Activated naive CD8-positive, alpha-beta T cell treated with anti-CD3 and anti-CD28 coated beads, Interleukin-2, amount 50 U/mL, for 24 hours (primary cell): ENCODE measurements around the gene SRPRB.
"Not testable (repeated sequence)": the region's sequence is repeated elsewhere in the genome, so short reads cannot be mapped to it uniquely, and the experiment has no call there.

Source experiments
- ATAC-seq: fragments of 150-1000 bp; cut with Tn5 transposase; one replicate; pipeline ENCODE4 v1.10.0; 2021
- DNase-seq: peaks from one replicate; pipeline ENCODE4 v3.0.0; 2021
- H3K27ac Mint-ChIP-seq: one replicate; pipeline ENCODE4 v1.8.0; 2021; ENCODE audit warnings: mild to moderate bottlenecking, mixed read lengths
- H3K27me3 Mint-ChIP-seq: one replicate; pipeline ENCODE4 v1.8.0; 2021; ENCODE audit warnings: mixed read lengths
- H3K36me3 Mint-ChIP-seq: one replicate; pipeline ENCODE4 v1.8.0; 2021; ENCODE audit warnings: low read depth, mixed read lengths
- H3K4me1 Mint-ChIP-seq: one replicate; pipeline ENCODE4 v1.8.0; 2021; ENCODE audit warnings: mixed read lengths
- H3K4me3 Mint-ChIP-seq: one replicate; pipeline ENCODE4 v1.8.0; 2021; ENCODE audit warnings: mild to moderate bottlenecking, moderate library complexity, mixed read lengths
- H3K9me3 Mint-ChIP-seq: one replicate; pipeline ENCODE4 v1.8.0; 2021; ENCODE audit warnings: mixed read lengths

The SRPRB gene

GRCh38 chr3:133769536-133769935, 36.1 kb upstream of the SRPRB start:
- H3K27ac Mint-ChIP-seq, result no peak overlapping the region
- ATAC-seq (no peak), DNase-seq (no peak)
- no peaks in the 10 kb centered on the region for H3K27me3 Mint-ChIP-seq
- no peaks in the 10 kb centered on the region for H3K36me3 Mint-ChIP-seq
- no peak overlapping the region for H3K4me3 Mint-ChIP-seq
- H3K9me3 Mint-ChIP-seq, result no peaks in the 10 kb centered on the region
- H3K4me1 Mint-ChIP-seq, result no peaks in the 10 kb centered on the region

GRCh38 chr3:133773732-133774131, 31.9 kb upstream of the SRPRB start:
- Mint-ChIP-seq H3K27ac (no peak overlapping the region), H3K9me3 (no peaks in the 10 kb centered on the region), H3K27me3 (peaks cover 7% of the 10 kb centered on the region), H3K4me3 (no peak overlapping the region), H3K4me1 (no peaks in the 10 kb centered on the region), H3K36me3 (no peaks in the 10 kb centered on the region)
- DNase-seq, result no peak
- ATAC-seq, result no peak

GRCh38 chr3:133775309-133775708, 30.3 kb upstream of the SRPRB start:
- ATAC-seq (no peak), DNase-seq (no peak)
- Mint-ChIP-seq H3K9me3 (no peaks in the 10 kb centered on the region), H3K27me3 (peaks cover 16% of the 10 kb centered on the region), H3K27ac (no peak overlapping the region), H3K4me3 (no peak overlapping the region), H3K36me3 (no peaks in the 10 kb centered on the region), H3K4me1 (no peaks in the 10 kb centered on the region)

- H3K4me1 Mint-ChIP-seq, result no peaks in the 10 kb centered on the region
- H3K27me3 Mint-ChIP-seq, result peaks cover 16% of the 10 kb centered on the region
- H3K4me3 Mint-ChIP-seq, result no peak overlapping the region
- ATAC-seq (no peak), DNase-seq (no peak)
- no peak overlapping the region for H3K27ac Mint-ChIP-seq
- no peaks in the 10 kb centered on the region for H3K36me3 Mint-ChIP-seq
- H3K9me3 Mint-ChIP-seq, result no peaks in the 10 kb centered on the region
These were observed 29.8 kb upstream of the SRPRB start for GRCh38 chr3:133775835-133776234.

GRCh38 chr3:133776794-133777438, 28.7 kb upstream of the SRPRB start:
- Mint-ChIP-seq H3K36me3 (no peaks in the 10 kb centered on the region), H3K4me3 (no peak overlapping the region), H3K4me1 (no peaks in the 10 kb centered on the region), H3K27me3 (peaks cover 22% of the 10 kb centered on the region), H3K27ac (no peak overlapping the region), H3K9me3 (no peaks in the 10 kb centered on the region)
- ATAC-seq, result no peak
- DNase-seq, result no peak

- ATAC-seq (no peak), DNase-seq (no peak)
- H3K36me3 Mint-ChIP-seq, result no peaks in the 10 kb centered on the region
- no peak overlapping the region for H3K4me3 Mint-ChIP-seq
- peaks cover 29% of the 10 kb centered on the region for H3K27me3 Mint-ChIP-seq
- H3K4me1 Mint-ChIP-seq, result no peaks in the 10 kb centered on the region
- no peak overlapping the region for H3K27ac Mint-ChIP-seq
- H3K9me3 Mint-ChIP-seq, result no peaks in the 10 kb centered on the region
These were observed 27.6 kb upstream of the SRPRB start for GRCh38 chr3:133777807-133778568.

GRCh38 chr3:133779626-133780203, 25.9 kb upstream of the SRPRB start:
- no peak for ATAC-seq
- H3K4me3 Mint-ChIP-seq, result no peak overlapping the region
- no peaks in the 10 kb centered on the region for H3K36me3 Mint-ChIP-seq
- peaks cover 33% of the 10 kb centered on the region for H3K27me3 Mint-ChIP-seq
- H3K27ac Mint-ChIP-seq, result no peak overlapping the region
- DNase-seq, result no peak
- H3K4me1 Mint-ChIP-seq, result no peaks in the 10 kb centered on the region
- H3K9me3 Mint-ChIP-seq, result no peaks in the 10 kb centered on the region

- not testable (repeated sequence) for H3K27ac Mint-ChIP-seq, ATAC-seq, H3K4me3 Mint-ChIP-seq, H3K36me3 Mint-ChIP-seq, H3K9me3 Mint-ChIP-seq, DNase-seq, H3K4me1 Mint-ChIP-seq
- peaks cover 27% of the 10 kb centered on the region for H3K27me3 Mint-ChIP-seq
These were observed 24.9 kb upstream of the SRPRB start for GRCh38 chr3:133780756-133781155.

- Mint-ChIP-seq H3K4me1 (no peaks in the 10 kb centered on the region), H3K9me3 (no peaks in the 10 kb centered on the region), H3K36me3 (no peaks in the 10 kb centered on the region), H3K27me3 (peaks cover 27% of the 10 kb centered on the region), H3K4me3 (no peak overlapping the region), H3K27ac (no peak overlapping the region)
- ATAC-seq (no peak), DNase-seq (no peak)
These were observed 24.0 kb upstream of the SRPRB start for GRCh38 chr3:133781570-133781969.

- DNase-seq, result no peak
- Mint-ChIP-seq H3K9me3 (no peaks in the 10 kb centered on the region), H3K27ac (no peak overlapping the region), H3K4me1 (no peaks in the 10 kb centered on the region), H3K27me3 (peaks cover 27% of the 10 kb centered on the region), H3K4me3 (no peak overlapping the region), H3K36me3 (no peaks in the 10 kb centered on the region)
- ATAC-seq, result no peak
These were observed 23.2 kb upstream of the SRPRB start for GRCh38 chr3:133782454-133782853.

GRCh38 chr3:133783762-133784161, 21.9 kb upstream of the SRPRB start:
- DNase-seq (no peak), ATAC-seq (no peak)
- H3K27me3 Mint-ChIP-seq, result peaks cover 29% of the 10 kb centered on the region
- no peak overlapping the region for H3K27ac Mint-ChIP-seq
- no peaks in the 10 kb centered on the region for H3K9me3 Mint-ChIP-seq
- H3K36me3 Mint-ChIP-seq, result no peaks in the 10 kb centered on the region
- no peak overlapping the region for H3K4me3 Mint-ChIP-seq
- H3K4me1 Mint-ChIP-seq, result no peaks in the 10 kb centered on the region

GRCh38 chr3:133788024-133788423, 17.6 kb upstream of the SRPRB start:
- no peak for ATAC-seq
- Mint-ChIP-seq H3K9me3 (peaks cover 17% of the 10 kb centered on the region), H3K4me1 (no peaks in the 10 kb centered on the region), H3K27ac (no peak overlapping the region), H3K36me3 (peaks cover 5% of the 10 kb centered on the region), H3K27me3 (peaks cover 8% of the 10 kb centered on the region), H3K4me3 (no peak overlapping the region)
- no peak for DNase-seq

GRCh38 chr3:133792171-133792763, 13.3 kb upstream of the SRPRB start:
- ATAC-seq (no peak), DNase-seq (no peak)
- Mint-ChIP-seq H3K4me3 (no peak overlapping the region), H3K9me3 (peaks cover 18% of the 10 kb centered on the region), H3K4me1 (no peaks in the 10 kb centered on the region), H3K36me3 (peaks cover 5% of the 10 kb centered on the region), H3K27me3 (peaks cover 11% of the 10 kb centered on the region), H3K27ac (no peak overlapping the region)

GRCh38 chr3:133797396-133798105, 8.1 kb upstream of the SRPRB start:
- DNase-seq, result no peak
- H3K4me3 Mint-ChIP-seq, result no peak overlapping the region
- peaks cover 5% of the 10 kb centered on the region for H3K9me3 Mint-ChIP-seq
- peaks cover 2% of the 10 kb centered on the region for H3K36me3 Mint-ChIP-seq
- no peak overlapping the region for H3K27ac Mint-ChIP-seq
- ATAC-seq, result no peak
- no peaks in the 10 kb centered on the region for H3K4me1 Mint-ChIP-seq
- peaks cover 17% of the 10 kb centered on the region for H3K27me3 Mint-ChIP-seq
